NCI-H1417 treated with DMSO at 0.1 percent for 48 hours (cell line): ENCODE measurements around the gene THSD7A.

ENCODE experiments used
- DNase-seq: peaks from one replicate; lab custom pipeline; 2025; lab: John Stamatoyannopoulos, UW

THSD7A gene

DNA sequence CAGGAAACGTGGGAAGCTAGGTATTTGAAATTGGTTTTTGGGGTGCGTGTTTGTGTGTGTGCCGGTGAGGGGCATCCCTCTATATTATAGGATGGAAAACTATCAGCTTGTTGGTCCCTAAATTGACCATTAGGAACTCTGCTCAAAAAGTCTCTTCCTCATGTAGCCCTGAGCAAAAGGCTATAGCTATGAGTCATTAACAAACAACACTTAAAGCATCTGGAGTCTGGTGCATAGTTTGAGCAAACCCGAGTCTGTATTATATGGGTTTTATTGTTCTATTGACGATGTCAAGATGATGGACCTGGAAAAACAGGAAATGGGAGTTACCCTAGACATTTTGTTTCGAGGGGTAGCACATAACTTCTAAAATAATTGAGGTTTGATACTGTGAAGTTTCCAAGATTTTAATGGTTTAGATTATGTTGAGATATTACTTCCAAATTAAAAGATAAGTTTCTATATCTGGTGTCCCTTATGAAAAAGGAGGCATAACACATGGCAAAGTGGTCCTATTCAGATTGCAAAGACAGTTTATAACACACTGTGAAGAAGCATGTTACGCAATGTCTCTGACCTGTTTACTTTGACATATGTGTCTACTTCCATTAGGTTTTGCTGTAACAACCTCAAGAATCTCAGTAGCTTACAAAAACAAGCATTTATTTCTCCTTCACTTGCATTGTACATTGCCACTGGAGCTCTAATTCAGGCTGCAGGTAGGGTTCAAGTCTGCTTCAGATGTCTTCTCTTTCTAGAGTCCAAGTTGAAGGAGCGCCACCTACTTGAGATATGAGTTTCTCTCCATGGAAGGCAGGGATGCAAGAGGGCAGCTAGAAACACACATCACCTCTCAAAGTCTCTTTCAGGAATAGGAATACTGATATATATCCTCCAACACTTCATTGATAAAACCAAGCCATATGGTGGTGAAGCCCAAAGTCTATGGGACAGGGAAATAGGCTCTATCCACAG, 500.6 kb downstream of the THSD7A start:
- DNase-seq, result no peak

DNA sequence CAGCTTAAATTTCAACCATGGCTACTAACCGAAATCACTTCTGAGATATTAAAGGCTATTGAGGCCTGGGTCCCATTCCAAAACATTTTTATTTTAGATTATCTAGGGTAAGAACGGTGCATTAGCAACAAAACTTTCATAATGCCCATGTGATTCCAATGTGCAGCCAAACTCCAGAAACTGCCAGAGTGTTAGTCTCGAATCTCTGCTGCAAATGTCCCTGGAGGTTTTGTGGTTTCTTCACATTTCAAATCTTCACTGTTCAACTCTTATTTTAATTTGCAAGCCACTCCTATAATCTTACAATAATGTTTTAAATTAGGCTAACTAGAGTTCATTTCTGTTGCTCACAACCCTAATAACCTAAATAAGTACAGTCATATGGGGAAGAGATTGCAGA, 501.3 kb downstream of the THSD7A start:
- no peak for DNase-seq

GRCh38 chr7:11330208-11330607, 501.8 kb downstream of the THSD7A start:
- DNase-seq, result no peak

GRCh38 chr7:11329626-11330025, 502.4 kb downstream of the THSD7A start:
- DNase-seq, result no peak

- DNase-seq, result no peak
Measured at GRCh38 chr7:11328309-11328708, 503.7 kb downstream of the THSD7A start.

GRCh38 chr7:11327633-11328032, 504.4 kb downstream of the THSD7A start:
- no peak for DNase-seq
